ENCODE results near the gene RFLNA. TPM values are rescaled to one million over a fixed set of nuclear protein-coding genes. Genes with fewer than 3 reads are reported as not detected.

Gene RFLNA
- total and polyA plus RNA-seq, 2 of the 13 experiments (the other 11 are each of a cell fraction or from before 2014, with no cell fraction given): not detected

DNA sequence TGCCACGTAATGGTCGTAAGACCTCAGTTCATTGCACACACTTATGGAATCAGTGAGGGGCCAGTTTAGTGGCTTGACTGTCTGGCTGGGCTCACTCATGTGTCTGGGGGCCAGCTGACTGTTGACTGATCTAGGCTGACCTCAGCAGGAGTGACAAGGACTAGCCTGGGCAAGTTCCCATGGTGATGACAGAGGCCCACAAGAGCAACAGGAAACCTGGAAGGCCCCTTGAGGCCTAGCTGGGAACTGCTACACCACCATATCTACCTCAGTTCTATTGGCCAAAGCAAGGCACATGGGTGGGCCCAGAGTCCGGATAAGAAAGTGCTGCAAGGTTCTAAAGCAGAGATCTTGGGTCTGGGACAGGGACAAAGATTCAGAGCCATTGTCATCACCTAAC is 21.3 kb upstream of the RFLNA start (continued):
- TF ChIP-seq, protein P1, sequence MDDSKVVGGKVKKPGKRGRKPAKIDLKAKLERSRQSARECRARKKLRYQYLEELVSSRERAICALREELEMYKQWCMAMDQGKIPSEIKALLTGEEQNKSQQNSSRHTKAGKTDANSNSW (CRISPR knock-in tag; IDR thresholded peaks at IDR 0.05; ENCODE audit: borderline replicate concordance): no peak
- TF ChIP-seq, protein P2, sequence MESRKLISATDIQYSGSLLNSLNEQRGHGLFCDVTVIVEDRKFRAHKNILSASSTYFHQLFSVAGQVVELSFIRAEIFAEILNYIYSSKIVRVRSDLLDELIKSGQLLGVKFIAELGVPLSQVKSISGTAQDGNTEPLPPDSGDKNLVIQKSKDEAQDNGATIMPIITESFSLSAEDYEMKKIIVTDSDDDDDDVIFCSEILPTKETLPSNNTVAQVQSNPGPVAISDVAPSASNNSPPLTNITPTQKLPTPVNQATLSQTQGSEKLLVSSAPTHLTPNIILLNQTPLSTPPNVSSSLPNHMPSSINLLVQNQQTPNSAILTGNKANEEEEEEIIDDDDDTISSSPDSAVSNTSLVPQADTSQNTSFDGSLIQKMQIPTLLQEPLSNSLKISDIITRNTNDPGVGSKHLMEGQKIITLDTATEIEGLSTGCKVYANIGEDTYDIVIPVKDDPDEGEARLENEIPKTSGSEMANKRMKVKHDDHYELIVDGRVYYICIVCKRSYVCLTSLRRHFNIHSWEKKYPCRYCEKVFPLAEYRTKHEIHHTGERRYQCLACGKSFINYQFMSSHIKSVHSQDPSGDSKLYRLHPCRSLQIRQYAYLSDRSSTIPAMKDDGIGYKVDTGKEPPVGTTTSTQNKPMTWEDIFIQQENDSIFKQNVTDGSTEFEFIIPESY (CRISPR knock-in tag; IDR thresholded peaks at IDR 0.05): 0 out of 2 replicates have a peak, but pooled peaks have one; percentile 5
- TF ChIP-seq ZNF501 (CRISPR knock-in tag; IDR thresholded peaks at IDR 0.05) (no peak), ZNF577 (CRISPR knock-in tag; IDR thresholded peaks at IDR 0.05; ENCODE audit: borderline replicate concordance, low read depth) (no peak), PHF20 (CRISPR knock-in tag; IDR thresholded peaks at IDR 0.05) (no peak)

DNA sequence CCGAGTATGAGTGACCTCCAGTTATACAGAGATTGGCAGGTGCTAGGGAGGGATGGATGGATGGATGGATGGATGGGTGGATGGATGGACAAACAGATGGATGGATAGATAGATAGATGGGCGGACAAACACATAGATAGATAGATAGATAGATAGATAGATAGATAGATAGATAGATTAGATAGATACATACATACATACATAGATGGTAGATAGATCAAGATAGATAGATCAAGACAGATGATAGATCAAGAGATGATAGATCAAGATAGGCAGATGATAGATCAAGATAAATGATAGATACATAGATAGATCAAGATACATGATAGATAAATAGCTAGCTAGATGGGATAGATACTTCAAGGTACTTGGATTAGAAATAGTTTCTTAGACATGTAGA is 18.6 kb upstream of the RFLNA start:
- POLR2A ChIA-PET: no interaction called here
- no TSS peak for BruUV-seq (replicated peaks)

More for the DNA sequence above, 18.6 kb upstream of the RFLNA start:
- H3K27ac ChIP-seq (ENCODE audit: extremely low read length, insufficient read depth, low read length): no peak overlapping the region
- no peak overlapping the region for H2AFZ ChIP-seq (ENCODE audit: low read length)
- FAIRE-seq: no peak
- no peak overlapping the region for H3K4me3 ChIP-seq (replicated peaks in 1 of 3; ENCODE audit: insufficient read depth in 1 of 3, low read depth in 2 of 3, low read length in 3 of 3)
- H3K9me3 ChIP-seq (ENCODE audit: low read length): no peaks in the 10 kb centered on the region
- CTCF ChIA-PET (ENCODE audit: low intra/inter-chr PET ratio, low total read pairs): no interaction called here
- H3K27me3 ChIP-seq (ENCODE audit: control insufficient read depth in 1 of 2, insufficient read depth in 2 of 2, low read length in 2 of 2): peaks cover 0 to 5% of the 10 kb centered on the region in 2 experiments; a peak in 2 of 5 replicates
- no peak overlapping the region for H3K4me2 ChIP-seq (ENCODE audit: low read depth, low read length)
- H3K4me1 ChIP-seq (ENCODE audit: insufficient read depth, low read length): peaks cover 67% of the 10 kb centered on the region
- 53% methylated on average over 2 of the region's 2 CpGs for WGBS (ENCODE audit: low lambda C conversion rate)
- no peak for DNase-seq (ENCODE audit: low spot score)
- no peaks in the 10 kb centered on the region; the same call in 1 of the 2 replicates for H4K20me1 ChIP-seq (ENCODE audit: insufficient read depth, low read length)
- H3K79me2 ChIP-seq (ENCODE audit: insufficient read depth, low read length): no peaks in the 10 kb centered on the region
- no peak for ATAC-seq
- no peak for TF ChIP-seq HNRNPL (IDR thresholded peaks at IDR 0.05; ENCODE audit: low read depth, low read length)
- TF ChIP-seq, protein P3, sequence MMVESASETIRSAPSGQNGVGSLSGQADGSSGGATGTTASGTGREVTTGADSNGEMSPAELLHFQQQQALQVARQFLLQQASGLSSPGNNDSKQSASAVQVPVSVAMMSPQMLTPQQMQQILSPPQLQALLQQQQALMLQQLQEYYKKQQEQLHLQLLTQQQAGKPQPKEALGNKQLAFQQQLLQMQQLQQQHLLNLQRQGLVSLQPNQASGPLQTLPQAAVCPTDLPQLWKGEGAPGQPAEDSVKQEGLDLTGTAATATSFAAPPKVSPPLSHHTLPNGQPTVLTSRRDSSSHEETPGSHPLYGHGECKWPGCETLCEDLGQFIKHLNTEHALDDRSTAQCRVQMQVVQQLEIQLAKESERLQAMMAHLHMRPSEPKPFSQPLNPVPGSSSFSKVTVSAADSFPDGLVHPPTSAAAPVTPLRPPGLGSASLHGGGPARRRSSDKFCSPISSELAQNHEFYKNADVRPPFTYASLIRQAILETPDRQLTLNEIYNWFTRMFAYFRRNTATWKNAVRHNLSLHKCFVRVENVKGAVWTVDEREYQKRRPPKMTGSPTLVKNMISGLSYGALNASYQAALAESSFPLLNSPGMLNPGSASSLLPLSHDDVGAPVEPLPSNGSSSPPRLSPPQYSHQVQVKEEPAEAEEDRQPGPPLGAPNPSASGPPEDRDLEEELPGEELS (CRISPR knock-in tag; IDR thresholded peaks at IDR 0.05): no peak
- TF ChIP-seq, protein P4, sequence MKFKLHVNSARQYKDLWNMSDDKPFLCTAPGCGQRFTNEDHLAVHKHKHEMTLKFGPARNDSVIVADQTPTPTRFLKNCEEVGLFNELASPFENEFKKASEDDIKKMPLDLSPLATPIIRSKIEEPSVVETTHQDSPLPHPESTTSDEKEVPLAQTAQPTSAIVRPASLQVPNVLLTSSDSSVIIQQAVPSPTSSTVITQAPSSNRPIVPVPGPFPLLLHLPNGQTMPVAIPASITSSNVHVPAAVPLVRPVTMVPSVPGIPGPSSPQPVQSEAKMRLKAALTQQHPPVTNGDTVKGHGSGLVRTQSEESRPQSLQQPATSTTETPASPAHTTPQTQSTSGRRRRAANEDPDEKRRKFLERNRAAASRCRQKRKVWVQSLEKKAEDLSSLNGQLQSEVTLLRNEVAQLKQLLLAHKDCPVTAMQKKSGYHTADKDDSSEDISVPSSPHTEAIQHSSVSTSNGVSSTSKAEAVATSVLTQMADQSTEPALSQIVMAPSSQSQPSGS (CRISPR knock-in tag; IDR thresholded peaks at IDR 0.05): no peak
- TF ChIP-seq EEA1 (CRISPR knock-in tag; IDR thresholded peaks at IDR 0.05; ENCODE audit: borderline replicate concordance): no peak
- no peaks in the 10 kb centered on the region for H3K36me3 ChIP-seq (replicated peaks in 1 of 2; ENCODE audit: control insufficient read depth in 1 of 2, insufficient read depth in 2 of 2, low read length in 2 of 2)
- intact Hi-C loops (cut with micrococcal nuclease; ENCODE audit: unreplicated experiment) (no loop called here), in situ Hi-C loops (cut with HindIII; ENCODE audit: extremely low pct_ligation_motif_present, low pct_unique_long_range_greater_than_20kb) (no loop called here)
- no peak overlapping the region for H3K9ac ChIP-seq (ENCODE audit: insufficient read depth, low read depth, low read length)
